OCI-LY7 (cell line): ENCODE results near the gene MRPL20. TPM values are rescaled to one million over a fixed set of nuclear protein-coding genes. Genes with fewer than 3 reads are reported as not detected.
A peak's percentile ranks its signal among the peaks of the same experiment; 100 is the strongest.

ENCODE experiments used
- BruUV-seq: library from RNA; stranded (reverse); fragments of 400-500 nt; replicated peaks from 2 replicates; lab custom pipeline; 2021; lab: Mats Ljungman, UMichigan
- CTCF ChIA-PET: fragments of 300-600 bp; sonication (Branson Sonifier 250); formaldehyde crosslinking; loops from one replicate; lab custom pipeline; 2022; ENCODE audit warnings: antibody characterized with exemption; ENCODE audit not compliant: unreplicated experiment; lab: Charles Lee
- POLR2A ChIA-PET: fragments of 300-600 bp; sonication (Branson Sonifier 250); formaldehyde crosslinking; loops from one replicate; lab custom pipeline; 2022; ENCODE audit warnings: antibody characterized with exemption; lab: Charles Lee
- DNase-seq: peaks from one replicate; pipeline ENCODE4 v3.0.0-alpha.2; 2015; ENCODE audit warnings: low spot score
- H2AFZ ChIP-seq: fragments of 200-600 bp; sonication (generic), shearing (Covaris generic); 2 replicates; pipeline ENCODE4 v1.6.1; 2014; ENCODE audit warnings: mild to moderate bottlenecking, antibody characterized with exemption, low read length, moderate library complexity
- H3K27ac ChIP-seq: fragments of 200-600 bp; sonication (generic); 2 replicates; pipeline ENCODE4 v1.5.1; 2014; ENCODE audit warnings: mixed run types, low read depth, mild to moderate bottlenecking, moderate library complexity, low read length, inconsistent platforms; ENCODE audit not compliant: poor library complexity, severe bottlenecking
- H3K36me3 ChIP-seq: fragments of 200-600 bp; sonication (generic); 2 replicates; pipeline ENCODE4 v1.6.1; 2014; ENCODE audit warnings: mild to moderate bottlenecking, antibody characterized with exemption, low read length, moderate library complexity, mixed read lengths; ENCODE audit not compliant: insufficient read depth
- H3K4me1 ChIP-seq: fragments of 200-600 bp; sonication (generic); 2 replicates; pipeline ENCODE4 v1.5.1; 2014; ENCODE audit warnings: mild to moderate bottlenecking, low read length; ENCODE audit not compliant: insufficient read depth, poor library complexity, severe bottlenecking
- H3K4me2 ChIP-seq: fragments of 200-600 bp; sonication (generic); 2 replicates; pipeline ENCODE4 v1.6.1; 2014; ENCODE audit warnings: mild to moderate bottlenecking, low read length
- H3K4me3 ChIP-seq: fragments of 200-600 bp; sonication (generic); 2 replicates; pipeline ENCODE4 v1.5.1; 2014; ENCODE audit warnings: mild to moderate bottlenecking, low read depth, low read length; ENCODE audit not compliant: poor library complexity, severe bottlenecking
- H3K79me2 ChIP-seq: fragments of 200-600 bp; sonication (generic); 2 replicates; pipeline ENCODE4 v1.6.1; 2016; ENCODE audit warnings: low read depth, mild to moderate bottlenecking, low read length, moderate library complexity, mixed read lengths; ENCODE audit not compliant: insufficient read depth
- H3K9me2 ChIP-seq: fragments of 200-600 bp; sonication (generic); 2 replicates; pipeline ENCODE4 v1.6.1; 2016; ENCODE audit warnings: mild to moderate bottlenecking, low read length, mixed read lengths; ENCODE audit not compliant: insufficient read depth
- H3K9me3 ChIP-seq: fragments of 200-600 bp; sonication (generic); 2 replicates; pipeline ENCODE4 v1.6.1; 2014; ENCODE audit warnings: mild to moderate bottlenecking, mixed run types, low read length, mixed read lengths
- H4K20me1 ChIP-seq: fragments of 200-600 bp; sonication (generic); 2 replicates; pipeline ENCODE4 v1.6.1; 2014; ENCODE audit warnings: mild to moderate bottlenecking, antibody characterized with exemption, low read length, moderate library complexity, mixed read lengths; ENCODE audit not compliant: insufficient read depth
- CTCF ChIP-seq: fragments of 200-600 bp; sonication (generic); conservative IDR thresholded peaks from 2 replicates; pipeline ENCODE4 v1.5.1; 2014; ENCODE audit warnings: mild to moderate bottlenecking, antibody characterized with exemption, low read length, moderate library complexity, mixed read lengths
- EZH2phosphoT487 ChIP-seq: fragments of 200-600 bp; sonication (generic); IDR thresholded peaks from 2 replicates; pipeline ENCODE4 v1.6.1; 2018; ENCODE audit warnings: low read depth, borderline replicate concordance, mild to moderate bottlenecking, mixed run types, antibody characterized with exemption, low read length, moderate library complexity, mixed read lengths
- intact Hi-C: fragments of 100-400 bp; cut with micrococcal nuclease; formaldehyde crosslinking; loops from one replicate; pipeline ENCODE4 v1.10.0; 2022; ENCODE audit not compliant: unreplicated experiment
- total RNA-seq, 2 experiments: library from RNA; depleted of rRNA in 1 of 2; stranded (reverse); fragments of >200 nt in 1 of 2; shearing (Covaris generic) in 1 of 2; gene quantifications; 2 replicates each; pipeline ENCODE4 v1.2.3, GENCODE V29; 2014 to 2022

Gene MRPL20
- total RNA-seq, 2 experiments from 2014 or later, result 143 to 165 TPM

- CTCF ChIA-PET, result no interaction called here
- H3K4me3 ChIP-seq, result peak overlapping the region; percentile 43
- H4K20me1 ChIP-seq, result no peaks in the 10 kb centered on the region
- POLR2A ChIA-PET, result interaction anchor here (0.6 kb wide), 2 partner anchors 26 to 27 kb away, joined by 3 read pairs; partner anchors contain the start of gene CCNL2
- H3K9me2 ChIP-seq, result no peaks in the 10 kb centered on the region
- intact Hi-C loops, result loop anchor here (1.0 to 2.0 kb wide), 2 partner anchors 23 to 91 kb away; partner anchors contain the start of gene DVL1
- peak overlapping the region; percentile 66 for H3K4me2 ChIP-seq
- TF ChIP-seq EZH2phosphoT487, result no peak
- TF ChIP-seq CTCF, result peak; percentile 93
- H3K36me3 ChIP-seq, result peaks cover 49% of the 10 kb centered on the region
- peaks cover 20% of the 10 kb centered on the region for H3K79me2 ChIP-seq
- no TSS peak for BruUV-seq
- no peak overlapping the region for H2AFZ ChIP-seq
- peak overlapping the region; percentile 26 for H3K27ac ChIP-seq
- peaks cover 38% of the 10 kb centered on the region for H3K4me1 ChIP-seq
- H3K9me3 ChIP-seq, result peaks cover 3% of the 10 kb centered on the region; the same call in 1 of the 2 replicates
- peak; percentile 77 for DNase-seq
These were observed 35.1 kb downstream of the MRPL20 start for GRCh38 chr1:1371746-1372711.

GRCh38 chr1:1371364-1371745 is 35.7 kb downstream of the MRPL20 start:
- Histone ChIP-seq H4K20me1 (no peaks in the 10 kb centered on the region), H3K9me3 (peaks cover 10% of the 10 kb centered on the region; the same call in 1 of the 2 replicates), H3K4me1 (peaks cover 31% of the 10 kb centered on the region), H3K4me3 (peak overlapping the region; percentile 43), H2AFZ (no peak overlapping the region), H3K4me2 (peak overlapping the region; percentile 66; the same call in 1 of the 2 replicates), H3K79me2 (peaks cover 20% of the 10 kb centered on the region), H3K9me2 (no peaks in the 10 kb centered on the region), H3K27ac (peak overlapping the region; percentile 26), H3K36me3 (peaks cover 42% of the 10 kb centered on the region)
- TF ChIP-seq CTCF (no peak), EZH2phosphoT487 (no peak)
- POLR2A ChIA-PET, result interaction anchor here (0.6 kb wide), 1 partner anchor 28 kb away, joined by 3 read pairs; the partner anchor contains the start of gene CCNL2
- intact Hi-C loops, result no loop called here
- no TSS peak for BruUV-seq
- DNase-seq, result no peak
- CTCF ChIA-PET, result no interaction called here
